Body of pancreas (tissue), 4 donors: ENCODE results near the gene TOMM7. TPM values are rescaled to one million over a fixed set of nuclear protein-coding genes. Genes with fewer than 3 reads are reported as not detected.

Experiments
- ATAC-seq: fragments of 150-250 bp; one replicate; pipeline ENCODE4 v1.9.1; 2016
- DNase-seq, 4 donors: peaks; one replicate each; pipeline ENCODE4 v3.0.0-alpha.2; 2019
- H3K27ac ChIP-seq, 4 donors: fragments of 200-600 bp; sonication (generic); 1 replicate in 3 of 4; 2 replicates in 1 of 4; pipeline versions ENCODE4 v1.5.1 to v1.6.1; 2016 to 2019; ENCODE audit warnings: mild to moderate bottlenecking in 1 of 4, mixed read lengths in 1 of 4, moderate library complexity in 1 of 4
- H3K27me3 ChIP-seq, 2 donors: fragments of 200-600 bp; sonication (generic); one replicate each; pipeline ENCODE4 v1.6.0; 2016; ENCODE audit warnings: mild to moderate bottlenecking in 1 of 2
- H3K36me3 ChIP-seq, 2 donors: fragments of 200-600 bp; sonication (generic); replicated peaks in 1 of 2; 2 replicates each; pipeline ENCODE4 v1.5.1; 2016; ENCODE audit warnings: low read depth in 2 of 2; ENCODE audit not compliant: insufficient read depth in 1 of 2
- H3K4me1 ChIP-seq: fragments of 200-600 bp; sonication (generic); one replicate; pipeline ENCODE4 v1.6.0; 2016
- H3K4me3 ChIP-seq, 2 donors: fragments of 200-600 bp; sonication (generic); 1 replicate in 1 of 2; 2 replicates in 1 of 2; pipeline ENCODE4 v1.5.1; 2016 to 2019
- H3K9me3 ChIP-seq, 3 donors: fragments of 200-600 bp; sonication (generic); 1 replicate in 2 of 3; 2 replicates in 1 of 3; pipeline ENCODE4 v1.5.1; 2016
- CTCF ChIP-seq, 7 experiments: fragments of 450-650 bp in 4 of 7; fragments of 200-600 bp in 3 of 7; sonication (generic) in 3 of 7; IDR thresholded peaks; one replicate each; pipeline ENCODE4 v1.5.1; 2016 to 2019; ENCODE audit warnings: antibody characterized with exemption in 7 of 7
- POLR2A ChIP-seq, 3 donors: fragments of 450-650 bp; IDR thresholded peaks; one replicate each; pipeline ENCODE4 v1.6.1; 2016; ENCODE audit warnings: antibody characterized with exemption in 3 of 3, mild to moderate bottlenecking in 2 of 3
- WGBS, 2 donors: methylation state at CpG; one replicate each; pipeline ENCODE4 v1.1.5; 2017; 5-methylcytosine and 5-hydroxymethylcytosine counted together
- intact Hi-C: fragments of 100-400 bp; cut with DNase I; formaldehyde crosslinking; loops from one replicate; pipeline ENCODE4 v1.15.1; 2023
- total RNA-seq, 2 donors: library from RNA; depleted of rRNA; stranded (reverse); fragments of >200 nt; gene quantifications; one replicate each; pipeline ENCODE4 v1.1.0, GENCODE V29; 2016

Gene TOMM7
- total RNA-seq, 2 donors from 2014 or later: 77.8 to 103 TPM

DNA sequence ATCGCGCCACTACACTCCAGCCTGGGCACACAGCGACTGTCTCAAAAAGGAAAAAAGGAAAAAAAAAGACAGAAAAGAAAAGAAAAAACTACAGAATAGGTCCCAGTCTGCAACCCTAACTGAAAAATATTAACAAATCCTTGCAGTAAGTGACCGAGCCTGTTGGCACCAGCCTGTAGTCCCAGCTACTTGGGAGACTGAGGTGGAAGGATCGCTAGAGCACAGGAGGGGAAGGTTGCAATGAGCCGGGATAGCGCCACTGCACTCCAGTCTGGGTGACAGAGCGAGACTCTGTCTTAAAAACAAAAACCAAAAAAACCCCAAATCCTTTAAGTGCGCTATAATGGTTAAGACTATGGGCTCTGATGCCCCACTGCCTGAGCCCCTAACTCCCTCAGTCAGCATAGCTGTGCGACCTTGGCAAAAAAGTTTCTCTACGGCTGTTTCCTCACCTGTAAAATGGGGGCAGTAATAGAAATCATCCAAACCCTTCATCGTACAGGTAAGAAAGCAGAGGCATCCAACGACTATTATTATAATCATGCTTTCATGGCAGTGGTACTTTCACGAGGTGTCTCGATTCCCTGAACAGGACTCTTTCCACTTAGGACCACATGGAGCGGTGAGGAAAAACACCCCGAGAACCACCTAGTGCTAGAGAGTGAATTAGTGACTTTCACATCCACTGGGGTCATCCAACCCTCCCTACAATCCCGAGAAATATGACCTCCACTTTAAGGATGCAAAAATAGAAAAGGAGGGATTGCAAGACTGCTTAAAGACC lies 755 bp downstream of the TOMM7 start:
- TF ChIP-seq POLR2A (IDR thresholded peaks at IDR 0.05): peak in 1 of 3 donors; percentile 11
- no peak for TF ChIP-seq CTCF (IDR thresholded peaks at IDR 0.05)
- Histone ChIP-seq H3K36me3 (peaks cover 0 to 1% of the 10 kb centered on the region in 2 donors), H3K4me3 (peak overlapping the region; percentile 36 to 93), H3K27ac (peak overlapping the region in 3 of 4 donors; percentile 66 to 85 (median 81)), H3K27me3 (no peaks in the 10 kb centered on the region), H3K4me1 (peaks cover 35% of the 10 kb centered on the region), H3K9me3 (no peaks in the 10 kb centered on the region)
- ATAC-seq (no peak), DNase-seq (peak in 1 of 4 donors; percentile 39)
- intact Hi-C loops: no loop called here
- 7 to 8% methylated on average over 18 of the region's 18 CpGs for WGBS, 2 donors

- WGBS, 2 donors: 93 to 95% methylated on average over 4 of the region's 4 CpGs
- intact Hi-C loops: no loop called here
- DNase-seq: no peak
Measured at GRCh38 chr7:22819476-22819875, 3.2 kb downstream of the TOMM7 start.

GRCh38 chr7:22814261-22815208 lies 8.1 kb downstream of the TOMM7 start:
- no peak overlapping the region for H3K4me3 ChIP-seq
- H3K27ac ChIP-seq: no peak overlapping the region
- no peaks in the 10 kb centered on the region for H3K27me3 ChIP-seq
- intact Hi-C loops: no loop called here
- TF ChIP-seq POLR2A (IDR thresholded peaks at IDR 0.05) (no peak), CTCF (IDR thresholded peaks at IDR 0.05) (no peak)
- peaks cover 48% of the 10 kb centered on the region for H3K4me1 ChIP-seq
- peaks cover 0 to 2% (median 0%) of the 10 kb centered on the region in 3 donors for H3K9me3 ChIP-seq
- 85 to 88% methylated on average over 10 of the region's 10 CpGs for WGBS, 2 donors
- DNase-seq: no peak
- no peak for ATAC-seq
- peaks cover 0 to 12% of the 10 kb centered on the region in 2 donors for H3K36me3 ChIP-seq

More at GRCh38 chr7:22819476-22819875, 3.2 kb downstream of the TOMM7 start:
- ATAC-seq: no peak
- Histone ChIP-seq H3K36me3 (peaks cover 0 to 5% of the 10 kb centered on the region in 2 donors), H3K4me3 (no peak overlapping the region), H3K27me3 (no peaks in the 10 kb centered on the region), H3K27ac (no peak overlapping the region), H3K9me3 (no peaks in the 10 kb centered on the region), H3K4me1 (peaks cover 50% of the 10 kb centered on the region)
- TF ChIP-seq POLR2A (IDR thresholded peaks at IDR 0.05) (no peak), CTCF (IDR thresholded peaks at IDR 0.05) (no peak)

DNA sequence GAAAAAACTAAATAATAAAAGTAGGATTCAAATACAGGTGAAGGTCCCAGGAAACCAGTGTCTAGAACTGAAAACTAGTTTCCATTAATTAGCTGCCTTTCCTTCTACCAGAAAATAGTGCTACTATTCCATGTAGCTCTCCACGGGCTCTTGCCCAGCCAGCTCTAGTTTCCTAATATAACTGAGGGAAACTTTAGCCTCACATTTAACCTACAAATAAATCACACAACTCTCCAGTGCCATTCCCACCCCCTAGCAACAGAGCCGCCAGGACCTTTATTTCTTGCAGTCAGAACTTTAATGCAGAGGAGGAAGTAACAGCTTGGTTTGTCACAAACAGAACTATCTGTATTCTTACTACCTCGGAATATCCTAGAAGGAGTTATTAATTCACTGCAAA lies 10.3 kb downstream of the TOMM7 start:
- Histone ChIP-seq H3K27ac (no peak overlapping the region), H3K4me1 (peaks cover 37% of the 10 kb centered on the region), H3K4me3 (no peak overlapping the region), H3K36me3 (peaks cover 0 to 12% of the 10 kb centered on the region in 2 donors), H3K9me3 (peaks cover 0 to 2% (median 0%) of the 10 kb centered on the region in 3 donors), H3K27me3 (no peaks in the 10 kb centered on the region)
- 88 to 89% methylated on average over 3 of the region's 3 CpGs for WGBS, 2 donors
- intact Hi-C loops: no loop called here
- DNase-seq (no peak), ATAC-seq (no peak)
- TF ChIP-seq POLR2A (IDR thresholded peaks at IDR 0.05): no peak
- no peak for TF ChIP-seq CTCF (IDR thresholded peaks at IDR 0.05)
